HepG2 (cell line): ENCODE measurements around the gene NME9. TPM values are rescaled to one million over a fixed set of nuclear protein-coding genes. Genes with fewer than 3 reads are reported as not detected.

Source experiments
- ETV5 ChIP-seq: IDR thresholded peaks from 2 replicates; pipeline ENCODE4 v1.6.1; 2018; ENCODE audit warnings: missing biosample characterization, missing genetic modification reagents, inconsistent platforms, borderline replicate concordance
- FOSL1 ChIP-seq: sonication (generic); formaldehyde crosslinking; IDR thresholded peaks from 2 replicates; pipeline ENCODE4 v1.9.0; 2021; ENCODE audit warnings: missing genetic modification reagents, borderline replicate concordance
- NFATC3 ChIP-seq: sonication (generic); formaldehyde crosslinking; IDR thresholded peaks from 2 replicates; pipeline ENCODE4 v1.5.1; 2020; ENCODE audit warnings: mild to moderate bottlenecking, missing genetic modification reagents
- PCBP1 ChIP-seq: fragments of 200-400 bp; formaldehyde crosslinking; IDR thresholded peaks from 2 replicates; pipeline ENCODE4 v1.6.1; 2017; ENCODE audit warnings: mild to moderate bottlenecking, low read depth, low read length, borderline replicate concordance
- PRMT3 ChIP-seq: sonication (generic); formaldehyde crosslinking; IDR thresholded peaks from 2 replicates; pipeline ENCODE4 v1.8.1; 2022; ENCODE audit warnings: low read depth, mild to moderate bottlenecking, moderate library complexity, missing genetic modification reagents, borderline replicate concordance
- RBAK ChIP-seq: sonication (generic); formaldehyde crosslinking; IDR thresholded peaks from 2 replicates; pipeline ENCODE4 v1.5.1; 2020; ENCODE audit warnings: mild to moderate bottlenecking, missing genetic modification reagents
- SAP130 ChIP-seq: IDR thresholded peaks from 2 replicates; pipeline ENCODE4 v1.6.1; 2016; ENCODE audit warnings: low read depth
- SNRNP70 ChIP-seq: fragments of 200-400 bp; formaldehyde crosslinking; IDR thresholded peaks from 2 replicates; pipeline ENCODE4 v1.6.1; 2017; ENCODE audit warnings: mild to moderate bottlenecking, low read depth, low read length, moderate library complexity
- TFDP1 ChIP-seq: IDR thresholded peaks from 2 replicates; pipeline ENCODE4 v1.6.1; 2016; ENCODE audit warnings: missing compliant biosample characterization, missing genetic modification reagents, borderline replicate concordance
- USF2 ChIP-seq, 2 experiments: sonication (generic) in 1 of 2; formaldehyde crosslinking in 1 of 2; IDR thresholded peaks; 2 replicates each; pipeline versions ENCODE4 v1.5.1 to v1.6.1; 2011 to 2020; ENCODE audit warnings: borderline replicate concordance in 1 of 2, low read depth in 1 of 2, low read length in 1 of 2, mild to moderate bottlenecking in 1 of 2, missing genetic modification reagents in 1 of 2, moderate library complexity in 1 of 2
- ZFYVE20 ChIP-seq: sonication (generic); formaldehyde crosslinking; IDR thresholded peaks from 2 replicates; pipeline ENCODE4 v1.8.0; 2023; ENCODE audit warnings: low read depth, mild to moderate bottlenecking, moderate library complexity, missing genetic modification reagents, borderline replicate concordance
- ZNF121 ChIP-seq: sonication (generic); formaldehyde crosslinking; IDR thresholded peaks from 2 replicates; pipeline ENCODE4 v1.5.0; 2020; ENCODE audit warnings: mild to moderate bottlenecking, missing genetic modification reagents
- ZNF318 ChIP-seq: sonication (generic); formaldehyde crosslinking; IDR thresholded peaks from 2 replicates; pipeline ENCODE4 v1.4.0; 2020; ENCODE audit warnings: mild to moderate bottlenecking, missing genetic modification reagents
- ZNF383 ChIP-seq: sonication (generic); formaldehyde crosslinking; IDR thresholded peaks from 2 replicates; pipeline ENCODE4 v1.4.0; 2020; ENCODE audit warnings: missing genetic modification reagents, mild to moderate bottlenecking, borderline replicate concordance
- ZNF562 ChIP-seq: sonication (generic); formaldehyde crosslinking; IDR thresholded peaks from 2 replicates; pipeline ENCODE4 v1.8.0; 2022; ENCODE audit warnings: missing genetic modification reagents, borderline replicate concordance
- ZNF737 ChIP-seq: sonication (generic); formaldehyde crosslinking; IDR thresholded peaks from 2 replicates; pipeline ENCODE4 v1.5.0; 2020; ENCODE audit warnings: missing genetic modification reagents, mild to moderate bottlenecking, borderline replicate concordance
- polyA plus RNA-seq, 8 experiments: library from polyadenylated mRNA; depleted of rRNA in 3 of 8; stranded (reverse) in 7 of 8; unstranded in 1 of 8; fragments of >200 nt; fragmentation: Illumina TruSeq in 4 of 8; extraction: Trizol in 4 of 8; gene quantifications; 2 replicates each; pipeline versions ENCODE4 v1.2.1 to v1.2.3, GENCODE V29; 2011 to 2016; ENCODE audit warnings: low read depth in 4 of 8, missing spikeins in 1 of 8, mixed read lengths in 1 of 8; ENCODE audit not compliant: insufficient read depth in 1 of 8
- total RNA-seq, 5 experiments: library from RNA; depleted of rRNA; stranded (reverse); fragments of >200 nt; fragmentation: Illumina TruSeq; extraction: Trizol; gene quantifications; 2 replicates each; pipeline ENCODE4 v1.2.3, GENCODE V29; 2016; ENCODE audit warnings: low read depth in 1 of 5

NME9 gene
- total and polyA plus RNA-seq, 2 of the 13 experiments (the other 11 are each of a cell fraction or from before 2014, with no cell fraction given) = not detected

GRCh38 chr3:138359919-138360868 is 30.5 kb upstream of the NME9 start (continued):
- TF ChIP-seq TFDP1 (CRISPR knock-in tag) (no peak), ZNF737 (CRISPR knock-in tag) (no peak), USF2 (IDR thresholded peaks at IDR 0.05; ENCODE audit: low read depth, low read length) (no peak), USF2 (CRISPR knock-in tag; IDR thresholded peaks at IDR 0.05; ENCODE audit: borderline replicate concordance) (peak; percentile 38; the same call in 1 of the 2 replicates), ZFYVE20 (no peak), FOSL1 (CRISPR knock-in tag) (no peak), ZNF121 (CRISPR knock-in tag) (0 out of 2 replicates have a peak, but pooled peaks have one; percentile 24), SNRNP70 (no peak), RBAK (peak; percentile 83), PRMT3 (CRISPR knock-in tag) (no peak), ETV5 (CRISPR knock-in tag) (no peak), ZNF562 (CRISPR knock-in tag) (no peak), ZNF318 (CRISPR knock-in tag) (no peak), ZNF383 (no peak), PCBP1 (no peak), NFATC3 (CRISPR knock-in tag) (no peak), SAP130 (CRISPR knock-in tag) (no peak)
